NCI-H2196 (cell line): ENCODE measurements around the gene DERA.
"Not testable (repeated sequence)": the region's sequence is repeated elsewhere in the genome, so short reads cannot be mapped to it uniquely, and the experiment has no call there.

ENCODE experiments used
- DNase-seq: peaks from one replicate; lab custom pipeline; 2025; ENCODE audit not compliant: unreplicated experiment; lab: John Stamatoyannopoulos, UW

Gene DERA

GRCh38 chr12:16003460-16003859 is 92.3 kb downstream of the DERA start:
- no peak for DNase-seq

DNA sequence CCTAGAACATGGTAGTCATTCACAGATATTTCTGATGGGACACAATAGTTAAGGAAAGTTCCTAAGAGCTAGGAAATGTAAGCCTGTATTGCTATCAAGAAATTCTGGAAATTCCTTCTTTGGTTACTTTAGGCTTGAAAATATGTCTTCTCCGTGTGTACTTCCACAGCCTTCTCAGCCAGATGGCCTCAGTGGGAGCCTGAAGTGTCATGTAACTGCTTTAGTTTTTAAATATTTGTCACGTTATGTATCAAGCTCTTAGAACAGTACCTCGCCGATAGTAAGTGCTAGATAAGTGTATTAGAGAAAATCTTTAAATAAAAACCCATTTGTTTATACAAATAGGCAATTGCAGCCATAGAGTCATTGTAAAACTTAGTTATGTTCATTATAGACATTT is 95.6 kb downstream of the DERA start:
- DNase-seq = no peak

- no peak for DNase-seq
These were observed 97.3 kb downstream of the DERA start for GRCh38 chr12:16008421-16008824.

DNA sequence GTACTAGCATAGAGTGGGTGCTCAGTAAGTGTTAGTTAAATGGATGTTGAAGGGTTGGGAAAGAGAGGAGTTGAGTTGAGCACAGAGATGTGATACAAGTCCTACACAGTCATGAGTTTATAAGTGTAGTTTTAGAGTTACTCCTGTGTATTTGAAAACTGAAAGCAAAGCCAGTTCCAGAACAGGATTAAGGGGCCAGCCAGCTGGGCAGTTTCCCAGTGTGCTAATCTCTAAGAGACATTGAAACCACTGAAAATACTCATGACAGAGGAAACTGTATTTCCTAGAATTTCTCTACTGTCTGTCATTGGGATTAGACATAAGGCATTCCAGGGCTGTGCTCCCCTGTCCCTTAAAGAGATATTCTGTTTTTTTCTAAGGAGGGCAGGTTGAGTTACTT is 101.0 kb downstream of the DERA start:
- DNase-seq = no peak

GRCh38 chr12:16013722-16014121 is 102.6 kb downstream of the DERA start:
- not testable (repeated sequence) for DNase-seq

DNA sequence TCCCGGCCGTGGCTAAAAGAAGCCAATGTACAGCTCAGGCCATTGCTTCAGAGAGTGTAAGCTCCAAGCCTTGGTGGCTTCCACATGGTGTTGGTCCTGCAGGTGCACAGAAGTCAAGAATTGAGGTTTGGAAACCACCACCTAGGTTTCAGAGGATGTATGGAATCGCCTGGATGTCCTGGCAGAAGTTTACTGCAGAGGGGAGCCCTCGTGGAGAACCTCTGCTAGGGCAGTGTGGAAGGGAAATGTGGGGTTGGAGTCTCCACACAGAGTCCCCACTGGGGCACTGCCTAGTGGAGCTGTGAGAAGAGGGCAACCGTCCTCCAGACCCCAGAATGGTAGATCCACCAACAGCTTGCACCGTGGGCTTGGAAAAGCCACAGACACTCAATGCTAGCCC is 103.3 kb downstream of the DERA start:
- not testable (repeated sequence) for DNase-seq

DNA sequence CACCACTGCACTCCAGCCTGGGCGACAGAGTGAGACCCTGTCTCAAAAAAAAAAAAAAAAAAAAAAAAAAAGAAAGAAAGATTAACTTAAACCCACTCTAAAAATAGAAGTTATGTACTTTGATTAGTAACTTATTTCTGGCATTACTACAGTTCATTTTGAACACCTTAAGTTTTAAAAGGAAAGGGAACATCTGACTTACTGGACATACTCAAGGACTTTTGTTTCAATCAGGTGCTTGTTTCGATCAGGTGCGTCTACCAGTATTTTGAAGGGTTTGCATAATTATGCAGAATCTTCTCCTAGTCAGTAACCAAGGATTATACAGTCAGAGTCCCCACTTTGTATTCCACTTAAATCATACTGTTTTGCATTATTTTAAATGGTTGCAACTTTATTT is 105.6 kb downstream of the DERA start:
- DNase-seq = no peak

- DNase-seq = no peak
These were observed 107.2 kb downstream of the DERA start for GRCh38 chr12:16018306-16018705.

GRCh38 chr12:16019136-16019535 is 108.0 kb downstream of the DERA start:
- no peak for DNase-seq

DNA sequence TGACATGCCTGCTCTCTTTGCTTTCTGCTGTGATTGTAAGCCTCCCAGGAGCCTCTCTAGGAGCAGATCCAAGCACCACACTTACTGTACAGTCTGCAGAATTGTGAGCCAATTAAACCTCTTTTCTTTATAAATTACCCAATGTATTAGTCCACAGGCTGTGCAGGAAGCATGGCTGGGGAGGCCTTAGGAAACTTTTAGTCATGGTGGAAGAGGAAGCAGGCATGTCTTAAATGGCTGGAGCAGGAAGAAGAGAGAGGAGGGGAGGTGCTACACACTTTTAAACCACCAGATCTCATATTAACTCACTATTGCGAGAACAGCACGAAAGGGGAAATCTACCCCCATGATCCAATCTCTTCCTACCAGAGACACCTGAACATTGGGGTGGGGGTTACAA is 108.9 kb downstream of the DERA start:
- no peak for DNase-seq

- DNase-seq = no peak
These were observed 109.9 kb downstream of the DERA start for GRCh38 chr12:16021026-16021425.

DNA sequence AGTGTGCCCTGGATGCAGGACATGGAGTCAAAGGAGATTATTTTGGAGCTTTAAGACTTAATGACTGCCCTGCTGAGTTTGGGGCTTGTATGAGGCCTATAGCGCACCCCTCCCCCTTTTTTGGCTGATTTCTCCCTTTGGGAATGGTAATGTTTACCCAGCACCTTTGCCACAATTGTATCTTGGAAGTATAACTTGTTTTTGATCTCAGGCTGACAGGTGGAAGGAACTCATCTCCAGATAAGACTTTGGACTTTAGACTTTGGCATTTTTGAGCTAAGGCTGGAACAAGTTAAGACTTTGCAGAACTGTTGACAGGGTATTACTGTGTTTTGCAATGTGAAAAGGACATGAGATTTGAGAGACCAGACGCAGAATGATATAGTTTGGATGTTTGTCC is 110.5 kb downstream of the DERA start:
- DNase-seq = no peak

DNA sequence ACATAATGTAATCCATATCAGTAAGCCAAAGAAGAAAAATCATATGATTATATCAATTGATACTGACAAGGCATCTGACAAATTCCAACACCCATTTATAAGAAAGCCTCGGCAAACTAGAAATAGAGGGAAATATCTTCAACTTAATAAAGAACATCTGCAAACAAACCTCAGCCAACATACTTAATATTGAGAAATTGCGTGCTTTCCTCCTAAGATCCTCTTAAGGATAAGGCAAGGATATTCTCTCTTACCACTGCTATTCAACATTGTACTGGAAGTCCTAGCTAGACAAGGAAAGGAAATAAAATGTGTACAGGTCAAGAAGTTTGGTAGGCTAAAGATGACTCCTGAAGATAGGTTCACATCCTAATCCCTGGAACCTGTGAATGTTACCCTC is 115.9 kb downstream of the DERA start:
- no peak for DNase-seq

- DNase-seq = peak; percentile 13
These were observed 119.6 kb downstream of the DERA start for GRCh38 chr12:16030744-16031143.

GRCh38 chr12:16034136-16034817 is 123.1 kb downstream of the DERA start:
- DNase-seq = no peak

- no peak for DNase-seq
These were observed 124.9 kb downstream of the DERA start for GRCh38 chr12:16036073-16036472.

DNA sequence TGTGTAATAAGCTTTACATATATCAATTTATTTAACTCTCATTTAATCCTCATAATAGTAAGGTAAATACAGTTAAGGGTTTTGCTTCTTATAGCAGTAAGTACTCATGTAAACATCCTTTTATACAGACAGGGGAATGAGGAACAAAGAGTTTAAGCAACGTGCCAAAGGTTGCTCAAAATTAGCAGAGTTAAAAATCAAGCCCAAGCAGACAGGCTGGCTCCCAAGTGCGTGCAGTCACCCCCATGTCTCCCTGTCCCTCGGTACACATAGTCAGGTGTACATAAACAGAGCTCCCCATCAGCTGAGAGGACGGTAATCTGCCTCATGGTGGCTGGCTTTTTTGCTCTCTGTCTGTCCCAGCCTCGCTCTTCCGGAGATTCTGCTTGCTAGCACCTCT is 126.4 kb downstream of the DERA start:
- DNase-seq = no peak

GRCh38 chr12:16043480-16043879 is 132.3 kb downstream of the DERA start:
- no peak for DNase-seq

DNA sequence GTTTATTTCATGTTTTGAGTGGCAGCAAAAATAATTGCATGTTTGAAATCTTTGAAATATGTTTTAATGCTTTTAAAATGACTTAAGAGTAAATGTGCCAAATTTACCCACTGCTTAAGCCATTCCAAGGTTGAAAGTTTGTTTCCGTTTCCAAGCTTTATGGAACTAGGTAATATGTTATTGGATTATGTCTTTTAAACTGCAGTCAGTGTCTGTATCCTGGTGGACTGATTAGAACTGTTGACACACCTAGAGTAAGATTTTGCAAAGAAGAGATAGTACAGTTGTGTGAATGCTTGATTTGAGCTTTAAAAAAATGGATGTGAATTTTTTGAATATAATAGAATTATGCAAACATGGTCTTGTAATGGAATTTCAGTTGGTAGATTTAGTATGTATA is 135.1 kb downstream of the DERA start:
- no peak for DNase-seq

DNA sequence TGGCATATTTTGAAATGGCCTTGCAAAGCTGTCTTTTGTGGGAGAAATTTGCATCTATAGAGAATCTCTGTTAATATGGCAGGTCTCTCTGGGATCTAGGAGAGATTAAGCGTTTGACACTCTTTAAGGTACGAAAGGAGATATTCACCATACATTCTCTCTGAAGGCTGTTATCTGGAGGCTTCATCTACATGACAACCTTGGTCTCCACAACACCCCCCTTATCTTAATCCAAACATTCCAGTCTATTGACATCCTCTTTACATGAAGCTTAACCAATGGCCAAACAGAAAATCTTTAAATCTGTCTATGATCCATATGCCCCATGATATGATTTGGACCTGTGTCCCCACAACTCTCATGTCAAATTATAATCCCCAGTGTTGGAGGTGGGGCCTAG is 137.4 kb downstream of the DERA start:
- DNase-seq = no peak

DNA sequence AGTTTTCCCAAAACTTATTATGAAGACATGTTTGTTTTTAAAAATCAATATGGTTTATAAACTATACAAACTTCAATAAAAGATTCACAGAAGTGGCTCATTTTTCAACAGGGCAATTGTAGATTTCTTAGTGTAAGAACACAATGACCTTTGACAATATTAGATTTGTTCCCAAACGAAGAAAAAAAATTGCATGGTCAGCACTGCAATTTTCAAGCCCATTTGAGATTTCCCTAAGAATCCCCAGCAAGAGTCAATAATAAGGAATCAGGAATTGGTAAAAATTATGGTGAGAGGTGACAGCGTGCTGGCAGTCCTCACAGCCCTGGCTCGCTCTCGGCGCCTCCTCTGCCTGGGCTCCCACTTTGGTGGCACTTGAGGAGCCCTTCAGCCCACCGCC is 145.8 kb downstream of the DERA start:
- DNase-seq = no peak

DNA sequence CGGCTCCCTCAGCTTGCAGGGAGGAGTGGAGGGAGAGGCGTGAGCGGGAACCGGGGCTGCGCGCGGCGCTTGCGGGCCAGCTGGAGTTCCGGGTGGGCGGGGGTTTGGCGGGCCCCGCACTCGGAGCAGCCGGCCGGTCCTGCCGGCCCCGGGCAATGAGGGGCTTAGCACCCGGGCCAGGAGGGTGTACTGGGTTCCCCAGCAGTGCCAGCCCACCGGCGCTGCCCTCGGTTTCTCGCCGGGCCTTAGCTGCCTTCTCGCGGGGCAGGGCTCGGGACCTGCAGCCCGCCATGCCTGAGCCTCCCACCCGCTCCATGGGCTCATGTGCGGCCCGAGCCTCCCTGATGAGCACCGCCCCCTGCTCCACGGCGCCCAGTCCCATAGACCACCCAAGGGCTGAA is 146.2 kb downstream of the DERA start:
- not testable (repeated sequence) for DNase-seq

GRCh38 chr12:16062611-16063010 is 151.5 kb downstream of the DERA start:
- DNase-seq = no peak
